ENCODE measurements around the gene SMPDL3A. TPM values are rescaled to one million over a fixed set of nuclear protein-coding genes. Genes with fewer than 3 reads are reported as not detected.

The SMPDL3A gene
- total RNA-seq, 1 experiment from 2014 or later = 0.59 TPM

DNA sequence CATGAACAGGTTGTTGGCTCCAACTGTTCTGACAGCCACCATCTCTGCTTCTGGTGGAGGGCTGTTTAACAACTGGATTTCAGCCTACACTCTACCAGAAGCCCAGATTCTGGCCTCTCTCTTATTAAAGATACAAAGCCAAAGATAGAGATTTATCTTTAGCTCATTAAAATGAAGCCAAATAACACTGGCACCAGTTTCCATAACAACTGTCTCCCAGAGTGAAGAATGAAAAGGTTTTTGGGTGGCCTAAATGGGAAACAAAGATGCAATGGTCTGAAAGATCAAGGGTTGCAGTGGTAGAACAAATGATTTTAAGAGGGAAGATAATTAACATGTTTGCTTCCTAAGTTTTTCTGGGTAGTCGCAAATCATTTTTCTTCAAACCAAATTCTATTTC is 3.2 kb upstream of the SMPDL3A start:
- Histone ChIP-seq H3K79me1 (ENCODE audit: insufficient read depth, low read depth, low read length, poor library complexity, severe bottlenecking) (no peaks in the 10 kb centered on the region), H3K27ac (ENCODE audit: insufficient read length, low read depth, low read length) (no peak overlapping the region)
- TF ChIP-seq, protein P1, sequence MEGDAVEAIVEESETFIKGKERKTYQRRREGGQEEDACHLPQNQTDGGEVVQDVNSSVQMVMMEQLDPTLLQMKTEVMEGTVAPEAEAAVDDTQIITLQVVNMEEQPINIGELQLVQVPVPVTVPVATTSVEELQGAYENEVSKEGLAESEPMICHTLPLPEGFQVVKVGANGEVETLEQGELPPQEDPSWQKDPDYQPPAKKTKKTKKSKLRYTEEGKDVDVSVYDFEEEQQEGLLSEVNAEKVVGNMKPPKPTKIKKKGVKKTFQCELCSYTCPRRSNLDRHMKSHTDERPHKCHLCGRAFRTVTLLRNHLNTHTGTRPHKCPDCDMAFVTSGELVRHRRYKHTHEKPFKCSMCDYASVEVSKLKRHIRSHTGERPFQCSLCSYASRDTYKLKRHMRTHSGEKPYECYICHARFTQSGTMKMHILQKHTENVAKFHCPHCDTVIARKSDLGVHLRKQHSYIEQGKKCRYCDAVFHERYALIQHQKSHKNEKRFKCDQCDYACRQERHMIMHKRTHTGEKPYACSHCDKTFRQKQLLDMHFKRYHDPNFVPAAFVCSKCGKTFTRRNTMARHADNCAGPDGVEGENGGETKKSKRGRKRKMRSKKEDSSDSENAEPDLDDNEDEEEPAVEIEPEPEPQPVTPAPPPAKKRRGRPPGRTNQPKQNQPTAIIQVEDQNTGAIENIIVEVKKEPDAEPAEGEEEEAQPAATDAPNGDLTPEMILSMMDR (conservative IDR thresholded peaks at IDR 0.05) = no peak

More for the DNA sequence above, 3.2 kb upstream of the SMPDL3A start:
- Histone ChIP-seq H3K27me3 (ENCODE audit: insufficient read depth, low read length) (peaks cover 3% of the 10 kb centered on the region; the same call in 1 of the 2 replicates), H4K8ac (replicated peaks; ENCODE audit: insufficient read length, low read depth, low read length) (no peak overlapping the region), H2BK20ac (ENCODE audit: low read depth, low read length, poor library complexity, severe bottlenecking) (no peak overlapping the region), H3K4me2 (ENCODE audit: insufficient read depth, insufficient read length, low read length) (no peak overlapping the region), H3K4me1 (ENCODE audit: insufficient read depth, low read length) (peaks cover 5% of the 10 kb centered on the region; the same call in 1 of the 2 replicates), H3K9me3 (ENCODE audit: control insufficient read depth, low read depth, low read length) (no peaks in the 10 kb centered on the region), H2BK15ac (ENCODE audit: low read depth, low read length) (no peak overlapping the region), H3K9ac (ENCODE audit: extremely low read depth, insufficient read length, low read length) (no peak overlapping the region), H4K20me1 (ENCODE audit: control insufficient read depth, insufficient read depth, insufficient read length) (no peaks in the 10 kb centered on the region), H3K79me2 (ENCODE audit: insufficient read depth, low read length) (no peaks in the 10 kb centered on the region), H2AK5ac (ENCODE audit: insufficient read length, low read length) (no peak overlapping the region), H3K23ac (ENCODE audit: insufficient read length, low read depth, low read length) (no peak overlapping the region), H2AFZ (ENCODE audit: low read length) (no peak overlapping the region), H3K4ac (ENCODE audit: low read depth, low read length) (no peak overlapping the region), H3K56ac (ENCODE audit: insufficient read length, low read depth, low read length) (no peak overlapping the region), H2BK5ac (ENCODE audit: insufficient read length, low read length) (no peak overlapping the region), H3K14ac (ENCODE audit: insufficient read depth, low read length) (no peak overlapping the region), H3K23me2 (ENCODE audit: insufficient read length, low read depth, low read length, poor library complexity, severe bottlenecking) (peaks cover 11% of the 10 kb centered on the region), H3T11ph (ENCODE audit: low read length) (no peak overlapping the region), H4K91ac (ENCODE audit: insufficient read length, low read depth, low read length) (no peak overlapping the region), H3K18ac (ENCODE audit: insufficient read length, low read depth, low read length) (no peak overlapping the region), H4K5ac (ENCODE audit: insufficient read length, low read depth, low read length) (no peak overlapping the region), H2BK12ac (ENCODE audit: insufficient read length, low read depth, low read length) (no peak overlapping the region), H2BK120ac (ENCODE audit: low read depth, low read length, poor library complexity, severe bottlenecking) (no peak overlapping the region)
- peaks cover 38 to 46% of the 10 kb centered on the region in 2 experiments for H3K4me1 Mint-ChIP-seq
- H3K27ac Mint-ChIP-seq = no peak overlapping the region; a peak in 1 of 7 replicates
- H3K27me3 Mint-ChIP-seq (ENCODE audit: low read depth) = peaks cover 32% of the 10 kb centered on the region
- H3K36me3 Mint-ChIP-seq (ENCODE audit: insufficient read depth in 1 of 3, low read depth in 3 of 3) = no peaks in the 10 kb centered on the region
- DNase-seq = no peak
- no peaks in the 10 kb centered on the region; a peak in 1 of 5 replicates for H3K9me3 Mint-ChIP-seq
- H3K4me3 Mint-ChIP-seq = no peak overlapping the region
- WGBS (ENCODE audit: extremely low coverage, insufficient read length, low lambda C conversion rate) = no CpG with 5 or more reads among the region's 1 CpG
